SK-N-SH (cell line): ENCODE measurements around the gene FAIM2.

ENCODE experiments used
- CTCF ChIP-seq: fragments of 200-600 bp; sonication (generic); IDR thresholded peaks from 2 replicates; pipeline ENCODE4 v1.6.1; 2017; ENCODE audit warnings: antibody characterized with exemption, mild to moderate bottlenecking, moderate library complexity
- EP300 ChIP-seq, 2 experiments: IDR thresholded peaks; 2 replicates each; pipeline versions ENCODE4 v1.4.0 to v1.6.1; 2012; ENCODE audit warnings: borderline replicate concordance in 1 of 2, low read depth in 1 of 2, low read length in 1 of 2
- EZH2phosphoT487 ChIP-seq: fragments of 200-600 bp; sonication (generic); IDR thresholded peaks from 2 replicates; pipeline ENCODE4 v1.6.1; 2017; ENCODE audit warnings: low read depth, mixed run types, mild to moderate bottlenecking, antibody characterized with exemption, moderate library complexity, borderline replicate concordance
- POLR2AphosphoS5 ChIP-seq: IDR thresholded peaks from 2 replicates; pipeline ENCODE4 v1.6.1; 2012; ENCODE audit warnings: low read depth, low read length
- REST ChIP-seq: IDR thresholded peaks from 2 replicates; pipeline ENCODE4 v1.6.1; 2012; ENCODE audit warnings: mild to moderate bottlenecking, low read depth, low read length, moderate library complexity
- SMC3 ChIP-seq: IDR thresholded peaks from 2 replicates; pipeline ENCODE4 v1.6.1; 2012; ENCODE audit warnings: low read depth, low read length, improper control_type of control experiment
- USF2 ChIP-seq: fragments of 150-350 bp; IDR thresholded peaks from 2 replicates; pipeline ENCODE4 v1.6.1; 2017; ENCODE audit warnings: antibody characterized with exemption, low read length, low read depth, borderline replicate concordance
- YY1 ChIP-seq: IDR thresholded peaks from 2 replicates; pipeline ENCODE4 v1.4.0; 2012; ENCODE audit warnings: low read depth, mild to moderate bottlenecking

GRCh38 chr12:49920241-49920914 is 16.7 kb upstream of the FAIM2 start:
- TF ChIP-seq SMC3 (no peak), CTCF (no peak), EZH2phosphoT487 (no peak), REST (no peak), EP300 (IDR thresholded peaks at IDR 0.05; ENCODE audit: borderline replicate concordance in 1 of 2, low read depth in 1 of 2, low read length in 1 of 2) (no peak), POLR2AphosphoS5 (no peak), USF2 (no peak), YY1 (no peak)
